Cardiac muscle cell (in vitro differentiated cells and primary cell): ENCODE data around the gene HES7. TPM values are rescaled to one million over a fixed set of nuclear protein-coding genes. Genes with fewer than 3 reads are reported as not detected.

Experiments
- DNase-seq, 2 donors: peaks; one replicate each; pipeline versions ENCODE4 v3.0.0 to v3.0.0-alpha.2; 2010 to 2017; ENCODE audit warnings: low read depth in 1 of 2, low spot score in 1 of 2
- H3K27ac ChIP-seq: fragments of 200-600 bp; sonication (generic); 2 replicates; pipeline ENCODE4 v1.5.1; 2016
- H3K27me3 ChIP-seq: fragments of 200-600 bp; sonication (generic); 2 replicates; pipeline ENCODE4 v1.6.0; 2016; ENCODE audit warnings: control low read depth
- H3K36me3 ChIP-seq: fragments of 200-600 bp; sonication (generic); 2 replicates; pipeline ENCODE4 v1.5.1; 2016; ENCODE audit warnings: control low read depth
- H3K4me1 ChIP-seq: fragments of 200-600 bp; sonication (generic); 2 replicates; pipeline ENCODE4 v1.8.1; 2017; ENCODE audit warnings: low read depth, mild to moderate bottlenecking, mixed run types
- H3K4me3 ChIP-seq: fragments of 200-600 bp; sonication (generic); 2 replicates; pipeline ENCODE4 v1.5.1; 2016; ENCODE audit warnings: mild to moderate bottlenecking
- H3K9me3 ChIP-seq: fragments of 200-600 bp; sonication (generic); 2 replicates; pipeline ENCODE4 v1.5.1; 2017; ENCODE audit warnings: low read depth, mild to moderate bottlenecking, control low read depth
- CTCF ChIP-seq: IDR thresholded peaks from 2 replicates; pipeline ENCODE4 v1.5.1; 2012; ENCODE audit warnings: low read depth, mild to moderate bottlenecking, low read length
- polyA plus RNA-seq: library from polyadenylated mRNA; unstranded; fragments of >200 nt; fragmentation: Nextera tagmentation; extraction: Ambion mirVana; gene quantifications from 2 replicates; pipeline ENCODE4 v1.2.1, GENCODE V29; 2016
- total RNA-seq: library from RNA; depleted of rRNA; stranded (reverse); fragments of >200 nt; gene quantifications from 2 replicates; pipeline ENCODE4 v1.2.3, GENCODE V29; 2016

HES7 gene
- total and polyA plus RNA-seq, 2 experiments from 2014 or later: 1.1 to 6.2 TPM

- H3K36me3 ChIP-seq: peaks cover 69% of the 10 kb centered on the region
- H3K27ac ChIP-seq: no peak overlapping the region
Measured at GRCh38 chr17:8146381-8147140, 22.7 kb upstream of the HES7 start.

DNA sequence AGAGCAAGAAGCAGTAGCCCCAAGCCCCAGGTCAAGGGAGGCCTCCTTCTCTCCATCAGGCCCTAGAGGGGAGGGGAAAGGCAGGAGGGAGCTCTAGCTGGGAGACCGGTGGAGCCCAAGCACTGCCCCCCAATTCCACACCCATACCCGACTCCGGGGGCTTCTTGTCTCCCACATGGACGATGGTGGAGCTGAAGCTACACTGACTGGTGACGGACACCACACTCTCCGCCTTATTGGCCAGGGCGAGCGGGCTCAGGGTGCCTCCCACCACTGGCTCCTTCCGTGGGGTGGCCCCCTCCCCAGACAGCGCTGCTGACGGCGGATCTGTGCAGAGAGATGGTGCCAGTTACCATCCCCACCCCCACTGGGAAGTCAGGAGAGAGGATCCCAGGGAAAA, 21.9 kb upstream of the HES7 start:
- Histone ChIP-seq H3K27ac (peak overlapping the region; percentile 39), H3K9me3 (no peaks in the 10 kb centered on the region), H3K4me1 (peaks cover 15% of the 10 kb centered on the region), H3K4me3 (no peak overlapping the region), H3K36me3 (peaks cover 72% of the 10 kb centered on the region), H3K27me3 (no peaks in the 10 kb centered on the region)
- no peak for DNase-seq
- no peak for TF ChIP-seq CTCF

More at GRCh38 chr17:8146381-8147140, 22.7 kb upstream of the HES7 start:
- H3K4me3 ChIP-seq: no peak overlapping the region
- no peak for DNase-seq
- H3K27me3 ChIP-seq: no peaks in the 10 kb centered on the region
- TF ChIP-seq CTCF: no peak
- H3K4me1 ChIP-seq: peaks cover 17% of the 10 kb centered on the region
- no peaks in the 10 kb centered on the region for H3K9me3 ChIP-seq

DNA sequence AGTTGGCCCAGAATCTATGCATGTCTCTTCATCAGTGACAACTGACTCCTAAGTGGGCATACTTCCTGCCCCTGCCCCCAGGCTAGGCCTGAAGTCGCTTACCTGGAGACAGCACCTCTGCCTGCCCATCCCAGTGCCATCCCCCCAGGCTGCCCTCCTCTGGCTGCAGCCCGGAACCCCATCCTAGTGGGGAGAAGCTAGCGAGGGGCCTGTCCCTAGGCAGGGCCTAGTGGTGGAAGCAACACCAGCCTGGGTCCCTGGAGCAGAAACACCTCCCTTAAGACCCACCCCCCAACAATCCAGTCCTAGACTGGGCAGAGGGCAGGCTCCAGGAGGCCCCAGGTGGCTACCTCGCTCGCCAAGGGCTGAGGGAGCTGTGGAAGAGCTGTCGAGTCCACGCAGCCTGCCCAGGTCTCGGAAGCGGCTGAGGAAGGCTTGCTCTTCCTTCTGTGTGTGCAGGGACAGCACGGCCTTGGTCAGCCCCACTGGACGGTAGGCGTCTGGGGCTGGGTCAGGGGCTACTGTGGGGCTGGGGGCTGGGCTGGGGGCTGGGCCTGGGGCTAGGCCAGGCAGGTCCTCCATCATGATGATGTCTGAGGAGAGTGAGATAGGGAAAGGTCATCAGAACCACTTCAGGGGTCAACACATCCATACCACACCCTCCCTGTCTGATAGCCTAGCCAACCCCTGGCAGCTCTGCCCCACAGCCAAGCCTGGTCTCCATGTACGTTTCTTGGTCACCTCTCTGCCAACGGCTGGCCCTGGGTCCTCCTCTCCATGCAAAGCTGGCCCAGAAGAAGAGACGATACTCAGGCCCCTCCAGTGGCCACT, 20.7 kb upstream of the HES7 start:
- Histone ChIP-seq H3K27ac (peak overlapping the region; percentile 57), H3K9me3 (no peaks in the 10 kb centered on the region), H3K36me3 (peaks cover 68% of the 10 kb centered on the region), H3K4me3 (no peak overlapping the region), H3K27me3 (no peaks in the 10 kb centered on the region), H3K4me1 (peaks cover 8% of the 10 kb centered on the region)
- no peak for TF ChIP-seq CTCF
- no peak for DNase-seq

GRCh38 chr17:8143581-8144400, 19.9 kb upstream of the HES7 start:
- Histone ChIP-seq H3K27me3 (no peaks in the 10 kb centered on the region), H3K36me3 (peaks cover 63% of the 10 kb centered on the region)

More at GRCh38 chr17:8143581-8144400, 19.9 kb upstream of the HES7 start:
- no peak for TF ChIP-seq CTCF
- no peak overlapping the region for H3K27ac ChIP-seq
- DNase-seq: no peak
- no peak overlapping the region for H3K4me3 ChIP-seq
- H3K4me1 ChIP-seq: peaks cover 5% of the 10 kb centered on the region
- H3K9me3 ChIP-seq: no peaks in the 10 kb centered on the region
